ENCODE measurements around the gene LARP1B.

- no peak for TF ChIP-seq CTCF (IDR thresholded peaks at IDR 0.05; ENCODE audit: low read depth, low read length, missing input control)
- TF ChIP-seq TAF1 (conservative IDR thresholded peaks at IDR 0.05), result no peak
- TF ChIP-seq SP1 (IDR thresholded peaks at IDR 0.05), result no peak
- TF ChIP-seq YY1 (IDR thresholded peaks at IDR 0.05), result no peak
- TF ChIP-seq RXRA (IDR thresholded peaks at IDR 0.05), result peak; percentile 23 to 58
- no peak for TF ChIP-seq REST (IDR thresholded peaks at IDR 0.05)
- no peak for TF ChIP-seq EGR1 (IDR thresholded peaks at IDR 0.05; ENCODE audit: low read depth in 2 of 2)
- no peak for TF ChIP-seq MAX (IDR thresholded peaks at IDR 0.05)
- no peak for TF ChIP-seq JUND (IDR thresholded peaks at IDR 0.05)
- TF ChIP-seq RAD21 (IDR thresholded peaks at IDR 0.05), result no peak
- no peak for TF ChIP-seq ATF3 (IDR thresholded peaks at IDR 0.05)
- TF ChIP-seq FOXA2 (IDR thresholded peaks at IDR 0.05), result no peak
- peak in 1 of 2 donors; percentile 33 for TF ChIP-seq HNF4A (conservative IDR thresholded peaks at IDR 0.05)
- no peak for TF ChIP-seq ZBTB33 (IDR thresholded peaks at IDR 0.05)
Observed at GRCh38 chr4:128161138-128161537, 100.0 kb downstream of the LARP1B start.
